NOMO-1 treated with dmso at 0.1 percent for 144 hours (cell line): ENCODE data around the gene C1QL3.

Source experiments
- DNase-seq: peaks from one replicate; lab custom pipeline; 2025; ENCODE audit not compliant: unreplicated experiment; lab: John Stamatoyannopoulos, UW

The C1QL3 gene

GRCh38 chr10:16521311-16522016, at the start of gene C1QL3:
Gene C1QL3 (minus strand): TSS chr10:16521879. CDS start chr10:16521065, 814 bp downstream.
- peak; percentile 14 for DNase-seq

- DNase-seq: no peak
These were observed 49.1 kb upstream of the C1QL3 start for GRCh38 chr10:16570731-16571130.

GRCh38 chr10:16566202-16566805, 44.6 kb upstream of the C1QL3 start:
- DNase-seq: peak; percentile 49

GRCh38 chr10:16565604-16566003, 43.9 kb upstream of the C1QL3 start:
- DNase-seq: no peak

DNA sequence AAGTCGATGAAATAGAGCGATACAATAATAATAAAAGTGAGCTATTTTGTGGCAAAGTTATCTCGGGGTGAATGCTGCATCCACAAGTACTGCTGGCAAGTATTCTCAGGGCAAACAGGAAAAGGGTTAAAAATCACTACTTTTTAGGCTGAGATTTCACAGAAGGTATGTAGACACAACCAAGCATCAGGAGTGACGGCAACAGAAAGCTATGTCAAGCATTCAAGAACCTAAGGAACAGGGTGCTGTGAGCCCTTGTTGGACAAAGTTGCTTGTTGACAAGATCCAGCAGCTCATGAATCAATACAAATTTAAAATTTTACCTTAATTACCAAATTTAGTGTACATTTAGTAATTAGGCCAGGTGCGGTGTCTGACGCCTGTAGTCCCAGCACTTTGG, 41.2 kb upstream of the C1QL3 start:
- DNase-seq: no peak

GRCh38 chr10:16559236-16559773, 37.6 kb upstream of the C1QL3 start:
- no peak for DNase-seq

- DNase-seq: no peak
These were observed 26.3 kb upstream of the C1QL3 start for GRCh38 chr10:16547973-16548372.

DNA sequence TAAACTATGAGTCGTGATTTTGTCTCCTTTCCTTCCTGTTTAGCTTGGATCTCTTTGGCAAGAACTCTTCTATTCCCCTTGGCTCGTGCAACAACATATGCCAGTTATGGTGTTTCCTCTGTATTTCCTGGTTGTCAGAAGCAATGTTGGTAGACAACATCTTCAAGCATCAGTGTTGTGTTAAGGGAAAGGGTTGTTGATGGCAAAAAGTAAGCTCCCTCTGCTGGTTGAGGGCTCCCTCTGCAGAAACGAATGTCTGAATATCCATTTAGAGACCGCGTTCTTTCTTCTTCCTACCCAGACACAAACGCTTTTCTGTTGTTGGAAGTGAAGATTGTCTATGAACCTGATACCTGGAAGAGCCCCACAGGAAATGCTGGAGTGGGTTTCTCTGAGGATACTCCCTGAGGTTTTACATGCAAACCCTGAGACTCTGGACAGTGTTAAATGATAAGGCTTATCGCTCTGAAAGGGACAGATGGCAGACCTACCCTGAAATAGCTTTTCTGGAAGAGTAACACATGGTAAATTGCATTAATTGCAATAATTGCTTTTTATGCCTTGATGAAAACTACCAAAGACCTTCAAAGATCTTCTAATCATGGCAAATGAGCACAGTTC, 23.5 kb upstream of the C1QL3 start:
- no peak for DNase-seq

- DNase-seq: no peak
These were observed 22.9 kb upstream of the C1QL3 start for GRCh38 chr10:16544591-16544990.

- DNase-seq: no peak
These were observed 22.4 kb upstream of the C1QL3 start for GRCh38 chr10:16544099-16544498.

DNA sequence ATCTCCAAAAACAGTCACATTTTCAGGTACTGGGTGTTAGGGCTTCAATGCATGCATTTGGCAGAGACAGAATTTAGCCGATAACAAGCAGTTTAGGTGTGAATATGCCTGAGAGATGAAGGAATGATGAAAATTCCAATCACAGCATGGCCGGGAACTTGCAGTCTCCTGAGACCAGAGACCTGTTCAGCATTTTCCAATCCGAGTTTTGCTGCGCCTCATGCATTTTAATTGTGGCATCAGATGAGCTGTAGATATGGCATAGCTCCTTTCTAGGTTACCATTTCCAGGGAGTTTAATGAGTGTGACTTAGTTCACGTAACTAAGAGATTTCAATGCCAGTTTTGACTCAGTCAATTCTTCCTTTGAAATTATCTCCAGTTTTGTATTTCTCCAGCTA, 14.5 kb upstream of the C1QL3 start:
- DNase-seq: no peak

GRCh38 chr10:16529853-16530252, 8.2 kb upstream of the C1QL3 start:
- DNase-seq: no peak

- no peak for DNase-seq
These were observed 5.8 kb upstream of the C1QL3 start for GRCh38 chr10:16527452-16527851.

DNA sequence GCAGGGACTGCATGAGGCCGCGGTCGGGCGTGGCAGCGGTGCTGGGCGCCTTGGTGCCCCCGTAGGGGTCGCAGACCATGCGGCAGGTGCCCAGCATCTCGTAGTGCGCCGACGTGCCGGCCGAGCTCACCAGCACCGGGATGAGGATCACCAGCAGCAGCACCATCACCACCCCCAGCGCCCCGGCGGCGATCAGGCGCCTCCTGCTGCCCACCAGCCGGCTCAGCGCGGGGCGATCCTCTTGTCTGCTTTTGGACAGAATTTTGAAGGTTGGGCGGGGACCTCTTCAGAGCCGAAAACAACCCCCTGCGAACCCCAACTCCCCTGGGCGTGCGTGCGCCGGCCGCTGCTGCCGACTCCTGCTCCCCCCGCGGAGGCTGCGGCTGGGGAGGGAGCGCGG, 779 bp downstream of the C1QL3 start:
- DNase-seq: peak; percentile 3

GRCh38 chr10:16519908-16520861, 1.5 kb downstream of the C1QL3 start:
- DNase-seq: no peak

- DNase-seq: no peak
These were observed 2.3 kb downstream of the C1QL3 start for GRCh38 chr10:16519250-16519907.

DNA sequence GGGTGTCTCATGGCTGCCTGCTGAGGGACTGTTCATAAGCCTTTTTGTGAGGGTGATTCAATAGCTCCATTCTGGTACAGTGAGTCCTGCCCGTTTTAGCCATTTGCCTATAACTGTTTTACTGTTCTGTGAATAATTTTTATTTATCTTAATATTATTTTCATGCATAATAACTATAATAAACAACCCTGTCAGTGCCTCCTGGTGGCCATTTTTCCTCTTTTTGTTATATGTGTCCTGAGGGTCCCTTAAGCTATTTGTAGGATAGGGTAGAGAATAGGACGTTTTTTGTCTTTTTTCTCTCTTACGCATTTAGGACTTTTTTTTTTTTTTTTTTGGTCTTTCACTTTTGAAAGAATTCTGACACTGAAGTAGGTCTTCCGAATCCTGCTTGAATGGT, 2.9 kb downstream of the C1QL3 start:
- no peak for DNase-seq

DNA sequence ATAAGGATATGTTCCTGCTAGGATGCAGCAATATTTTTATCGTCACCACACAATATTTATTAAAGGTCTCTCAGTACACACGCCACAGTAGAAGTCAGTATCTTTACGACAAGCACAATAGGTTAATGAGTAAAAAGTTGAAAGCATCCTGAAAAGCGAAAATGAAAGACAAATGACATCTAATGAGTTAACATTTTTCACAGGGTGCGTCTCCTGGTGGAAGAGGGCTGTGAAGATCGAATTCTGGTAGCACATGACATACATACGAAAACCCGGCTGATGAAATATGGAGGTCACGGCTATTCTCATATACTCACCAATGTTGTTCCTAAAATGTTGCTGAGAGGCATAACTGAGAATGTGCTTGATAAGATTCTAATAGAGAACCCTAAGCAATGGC, 10.8 kb downstream of the C1QL3 start:
- no peak for DNase-seq

- DNase-seq: no peak
These were observed 11.7 kb downstream of the C1QL3 start for GRCh38 chr10:16509996-16510395.

DNA sequence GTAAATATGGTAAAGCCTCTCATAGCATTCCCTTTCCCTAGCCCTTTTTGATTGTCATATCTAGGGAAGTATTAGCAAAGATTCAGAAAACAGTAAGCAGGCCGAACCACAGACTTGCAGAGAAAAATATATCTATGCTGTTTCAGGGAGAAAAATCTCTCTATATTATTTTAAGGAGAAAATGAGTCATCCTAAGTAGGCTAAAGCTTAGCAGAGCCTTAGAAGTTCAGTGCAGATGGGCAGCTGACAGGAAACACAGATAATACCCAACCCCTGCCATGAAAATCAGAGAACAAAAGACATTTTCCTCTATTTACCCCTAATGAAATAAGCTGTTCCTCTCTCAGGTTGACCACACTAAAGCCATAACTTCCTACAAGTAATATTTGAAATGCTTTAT, 16.5 kb downstream of the C1QL3 start:
- DNase-seq: no peak

- no peak for DNase-seq
These were observed 23.8 kb downstream of the C1QL3 start for GRCh38 chr10:16497911-16498310.
